ENCODE data around the gene SCGN. TPM values are rescaled to one million over a fixed set of nuclear protein-coding genes. Genes with fewer than 3 reads are reported as not detected.

The SCGN gene
- total RNA-seq, 6 experiments from 2014 or later = 0.74 to 2.2 (median 0.99) TPM

GRCh38 chr6:25717866-25718740 lies 66.1 kb downstream of the SCGN start:
- no peaks in the 10 kb centered on the region for H3K9me3 ChIP-seq
- H3K4me1 ChIP-seq = no peaks in the 10 kb centered on the region
- TF ChIP-seq POLR2A (IDR thresholded peaks at IDR 0.05) = no peak
- TF ChIP-seq CTCF (IDR thresholded peaks at IDR 0.05) = peak; percentile 56 to 73 (median 62)
- no peak overlapping the region for H3K4me3 ChIP-seq
- no peaks in the 10 kb centered on the region for H3K36me3 ChIP-seq
- intact Hi-C loops (cut with DNase I) = no loop called here
- ATAC-seq = peak; percentile 51 to 62 (median 54)
- H3K27ac ChIP-seq = no peak overlapping the region
- WGBS (ENCODE audit: insufficient coverage, low coverage, low lambda C conversion rate, missing lambda C conversion rate) = 41% methylated on average over 6 of the region's 6 CpGs
- no peak for DNase-seq
- no peaks in the 10 kb centered on the region for H3K27me3 ChIP-seq

- Histone ChIP-seq H3K9me3 (no peaks in the 10 kb centered on the region), H3K27ac (no peak overlapping the region), H3K36me3 (no peaks in the 10 kb centered on the region), H3K4me3 (no peak overlapping the region), H3K4me1 (no peaks in the 10 kb centered on the region), H3K27me3 (no peaks in the 10 kb centered on the region)
- no peak for TF ChIP-seq CTCF (IDR thresholded peaks at IDR 0.05)
- no peak for TF ChIP-seq POLR2A (IDR thresholded peaks at IDR 0.05)
- 91% methylated on average over 36 of the region's 37 CpGs for WGBS (ENCODE audit: insufficient coverage, low coverage, low lambda C conversion rate, missing lambda C conversion rate)
- DNase-seq = no peak
- intact Hi-C loops (cut with DNase I) = no loop called here
- no peak for ATAC-seq
Observed at GRCh38 chr6:25726122-25726911, 74.3 kb downstream of the SCGN start.

GRCh38 chr6:25727028-25727427 lies 75.0 kb downstream of the SCGN start:
- Histone ChIP-seq H3K9me3 (no peaks in the 10 kb centered on the region), H3K27me3 (no peaks in the 10 kb centered on the region), H3K4me3 (no peak overlapping the region), H3K4me1 (no peaks in the 10 kb centered on the region), H3K36me3 (no peaks in the 10 kb centered on the region), H3K27ac (no peak overlapping the region)
- TF ChIP-seq CTCF (IDR thresholded peaks at IDR 0.05) (no peak), POLR2A (IDR thresholded peaks at IDR 0.05) (no peak)
- no peak for DNase-seq
- 87% methylated on average over 12 of the region's 14 CpGs for WGBS (ENCODE audit: insufficient coverage, low coverage, low lambda C conversion rate, missing lambda C conversion rate)
- no peak for ATAC-seq
- intact Hi-C loops (cut with DNase I) = no loop called here

GRCh38 chr6:25730907-25731306 lies 78.9 kb downstream of the SCGN start:
- DNase-seq = no peak
- Histone ChIP-seq H3K36me3 (no peaks in the 10 kb centered on the region), H3K4me3 (no peak overlapping the region), H3K27ac (no peak overlapping the region), H3K27me3 (no peaks in the 10 kb centered on the region), H3K4me1 (no peaks in the 10 kb centered on the region), H3K9me3 (no peaks in the 10 kb centered on the region)
- WGBS (ENCODE audit: insufficient coverage, low coverage, low lambda C conversion rate, missing lambda C conversion rate) = 100% methylated on average over 3 of the region's 3 CpGs
- TF ChIP-seq POLR2A (IDR thresholded peaks at IDR 0.05) = no peak
- TF ChIP-seq CTCF (IDR thresholded peaks at IDR 0.05) = no peak
- intact Hi-C loops (cut with DNase I) = no loop called here
- no peak for ATAC-seq

All from right lobe of liver (tissue), 6 donors.